Choroid plexus epithelial cell (primary cell): ENCODE results near the gene ZNF660.
"Not testable (repeated sequence)": the region's sequence is repeated elsewhere in the genome, so short reads cannot be mapped to it uniquely, and the experiment has no call there.

Source experiments
- DNase-seq: peaks from one replicate; pipeline ENCODE4 v3.0.0-alpha.2; 2010; ENCODE audit warnings: low read depth
- H3K4me3 ChIP-seq: 2 replicates; pipeline ENCODE4 v1.5.1; 2011; ENCODE audit warnings: low read depth, mild to moderate bottlenecking, control low read depth, low read length, moderate library complexity
- TF ChIP-seq, protein P1 (sequence below): conservative IDR thresholded peaks from 2 replicates; pipeline ENCODE4 v1.5.1; 2011; ENCODE audit warnings: low read depth, mild to moderate bottlenecking, control low read depth, inconsistent platforms, low read length, moderate library complexity

The ZNF660 gene

DNA sequence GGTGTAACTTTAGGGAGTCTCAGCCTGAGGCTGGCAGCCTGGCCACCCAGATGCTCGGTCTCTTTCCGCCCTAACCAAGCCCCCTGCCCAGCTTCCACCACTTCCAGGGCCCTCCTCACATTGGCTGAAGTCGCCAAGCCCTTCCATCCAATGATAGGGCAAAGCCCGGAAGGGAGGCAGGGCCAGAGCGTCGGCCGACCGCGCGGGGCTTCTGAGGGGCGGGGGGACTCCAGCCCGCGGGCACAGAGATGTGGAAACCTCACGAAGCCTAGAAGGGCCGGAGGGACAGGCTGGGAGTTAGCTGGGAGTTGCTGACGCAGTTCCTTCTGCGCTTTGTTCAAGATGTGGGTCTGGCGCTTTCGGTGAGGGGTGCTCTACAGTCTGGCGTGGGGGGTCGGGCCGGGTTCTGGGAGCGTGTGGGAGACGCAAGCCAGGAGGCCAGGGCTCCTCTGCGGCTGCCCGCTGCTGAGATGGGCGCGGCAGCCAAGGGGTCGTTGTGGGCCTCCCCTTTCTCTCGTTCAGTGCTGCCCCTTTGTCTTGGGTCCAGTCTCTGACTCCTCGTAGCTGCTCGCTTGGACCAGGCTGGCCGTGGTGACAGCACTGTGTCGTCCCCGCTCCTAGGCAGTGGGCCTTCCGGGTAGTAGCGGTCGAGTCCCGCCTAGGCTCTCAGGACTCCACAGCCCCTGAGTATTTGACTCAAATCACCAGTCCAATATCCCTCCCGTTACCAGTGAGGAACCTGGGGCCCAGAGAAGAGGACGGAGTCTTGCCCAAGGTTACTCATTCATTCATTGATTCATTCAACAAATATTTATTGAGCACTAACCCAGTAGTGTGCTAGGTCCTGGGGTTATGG, at the start of gene ZNF660:
Gene ZNF660 (plus strand): TSS at position 319 of the 856 bp plus-strand sequence. CDS start 9,230 bp downstream, outside the sequence.
- TF ChIP-seq, protein P1, sequence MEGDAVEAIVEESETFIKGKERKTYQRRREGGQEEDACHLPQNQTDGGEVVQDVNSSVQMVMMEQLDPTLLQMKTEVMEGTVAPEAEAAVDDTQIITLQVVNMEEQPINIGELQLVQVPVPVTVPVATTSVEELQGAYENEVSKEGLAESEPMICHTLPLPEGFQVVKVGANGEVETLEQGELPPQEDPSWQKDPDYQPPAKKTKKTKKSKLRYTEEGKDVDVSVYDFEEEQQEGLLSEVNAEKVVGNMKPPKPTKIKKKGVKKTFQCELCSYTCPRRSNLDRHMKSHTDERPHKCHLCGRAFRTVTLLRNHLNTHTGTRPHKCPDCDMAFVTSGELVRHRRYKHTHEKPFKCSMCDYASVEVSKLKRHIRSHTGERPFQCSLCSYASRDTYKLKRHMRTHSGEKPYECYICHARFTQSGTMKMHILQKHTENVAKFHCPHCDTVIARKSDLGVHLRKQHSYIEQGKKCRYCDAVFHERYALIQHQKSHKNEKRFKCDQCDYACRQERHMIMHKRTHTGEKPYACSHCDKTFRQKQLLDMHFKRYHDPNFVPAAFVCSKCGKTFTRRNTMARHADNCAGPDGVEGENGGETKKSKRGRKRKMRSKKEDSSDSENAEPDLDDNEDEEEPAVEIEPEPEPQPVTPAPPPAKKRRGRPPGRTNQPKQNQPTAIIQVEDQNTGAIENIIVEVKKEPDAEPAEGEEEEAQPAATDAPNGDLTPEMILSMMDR = no peak
- H3K4me3 ChIP-seq = peak within 1 kb of the TSS; percentile 68
- peak; percentile 83 for DNase-seq

DNA sequence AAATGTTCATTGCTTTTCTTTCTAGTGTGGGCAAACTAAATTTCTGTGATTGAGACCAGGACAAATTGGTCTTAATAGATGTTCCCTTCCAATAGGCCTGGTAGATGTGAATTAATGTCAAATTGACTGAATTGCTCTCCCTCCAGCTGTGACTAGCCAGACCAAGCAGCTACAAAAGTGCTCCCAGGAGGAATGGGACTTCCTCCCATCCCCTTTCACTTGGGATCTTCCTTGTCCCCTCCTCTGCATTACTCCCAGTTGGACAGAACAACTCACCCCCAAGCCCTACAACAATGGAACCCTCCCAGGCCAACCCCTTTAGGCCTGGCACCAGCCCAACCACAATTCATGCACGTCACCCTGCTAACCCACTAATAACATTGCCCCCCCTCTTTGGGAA, 49.4 kb upstream of the ZNF660 start:
- TF ChIP-seq, protein P1 = no peak
- H3K4me3 ChIP-seq = no peak overlapping the region
- DNase-seq = no peak

DNA sequence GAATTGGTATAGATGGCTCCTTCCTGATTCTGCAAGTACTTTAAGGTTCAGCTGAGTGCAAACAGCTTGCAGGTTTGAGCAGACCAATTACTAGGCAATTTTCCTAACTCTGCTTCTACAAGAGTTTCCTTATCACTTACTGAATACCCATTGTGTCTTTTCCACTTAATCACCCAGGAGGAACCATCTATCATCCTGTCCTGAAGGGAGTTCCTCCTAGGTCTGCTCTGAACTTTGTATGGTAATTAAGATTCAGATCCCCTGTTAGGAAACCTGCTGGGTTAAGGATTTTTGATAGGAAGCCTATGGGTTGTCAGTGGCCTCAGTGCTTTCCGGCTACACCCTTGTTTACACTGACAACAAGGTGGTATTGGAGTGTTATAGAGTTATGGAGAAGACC, 40.0 kb upstream of the ZNF660 start:
- not testable (repeated sequence) for H3K4me3 ChIP-seq, DNase-seq

DNA sequence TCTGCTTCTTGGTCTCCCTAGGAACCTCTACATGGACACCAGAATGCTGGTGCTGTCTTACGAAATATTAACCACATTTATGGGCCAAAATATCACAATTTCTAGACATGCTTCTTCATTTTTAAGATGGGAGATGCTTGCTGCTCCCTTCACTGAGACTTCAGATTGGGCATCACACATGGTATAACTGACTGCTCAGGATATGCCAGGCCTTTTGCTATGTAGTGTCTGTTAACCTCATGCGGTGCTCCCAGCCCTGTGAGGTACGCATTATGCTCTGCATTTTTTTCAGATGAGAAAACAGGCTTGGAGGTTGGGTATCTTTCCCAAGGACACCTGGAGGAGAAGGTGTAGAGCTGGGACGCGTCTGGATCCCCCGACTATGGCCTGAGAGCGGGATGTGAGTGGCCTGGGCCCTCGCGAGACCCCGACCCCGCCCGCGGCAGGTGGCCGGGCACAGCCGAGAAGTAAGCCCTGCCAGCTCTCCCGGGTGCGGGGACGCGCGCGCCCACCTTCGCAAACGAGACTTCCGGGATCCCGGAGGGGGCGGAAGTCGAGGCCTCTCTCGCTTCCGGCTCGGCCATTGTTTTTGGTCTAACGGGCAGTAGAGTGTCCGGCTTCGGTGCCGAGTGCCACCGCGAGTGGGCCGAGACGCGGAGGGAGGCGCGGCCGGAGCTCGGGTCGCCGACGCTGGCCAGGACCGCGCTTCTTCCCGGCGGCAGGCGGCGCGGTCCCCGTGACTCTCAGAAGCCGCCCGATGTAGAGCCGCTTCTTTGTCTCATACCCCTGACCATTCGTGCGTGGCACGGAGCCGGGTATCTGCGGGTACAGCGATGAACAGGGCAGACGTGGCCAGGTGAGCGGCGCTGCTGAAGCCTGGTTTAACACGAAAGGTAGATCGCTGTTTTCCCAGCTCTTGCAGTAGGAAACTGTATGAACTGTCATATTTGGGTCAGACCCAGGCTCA, 29.9 kb upstream of the ZNF660 start, which contains the start of gene ZKSCAN7:
Gene ZKSCAN7 (plus strand): TSS at position 568 of the 967 bp plus-strand sequence. CDS start 1,855 bp downstream, outside the sequence.
- peak within 1 kb of the TSS; percentile 91 for H3K4me3 ChIP-seq
- TF ChIP-seq, protein P1 = no peak
- DNase-seq = peak; percentile 53

DNA sequence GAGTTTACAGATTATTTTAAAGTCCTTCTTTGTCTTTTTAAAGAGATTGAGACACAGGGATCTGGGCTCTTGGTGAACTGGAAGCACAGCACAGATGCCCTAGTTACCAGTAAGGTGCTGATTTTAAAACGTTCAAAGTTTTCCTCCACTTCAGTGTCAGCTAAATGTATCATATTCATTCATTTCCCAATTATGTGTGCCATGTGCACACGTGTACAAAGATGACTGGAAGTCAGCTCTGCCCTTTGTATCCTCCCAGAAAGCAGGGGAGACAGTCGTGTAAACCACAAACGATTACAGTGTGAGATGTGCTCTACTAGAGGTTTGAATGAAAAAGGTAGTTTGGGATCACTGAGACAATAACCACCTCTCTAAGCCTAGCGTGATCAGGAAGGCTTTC, 29.0 kb upstream of the ZNF660 start:
- peak overlapping the region; percentile 91 for H3K4me3 ChIP-seq
- TF ChIP-seq, protein P1 = no peak

DNA sequence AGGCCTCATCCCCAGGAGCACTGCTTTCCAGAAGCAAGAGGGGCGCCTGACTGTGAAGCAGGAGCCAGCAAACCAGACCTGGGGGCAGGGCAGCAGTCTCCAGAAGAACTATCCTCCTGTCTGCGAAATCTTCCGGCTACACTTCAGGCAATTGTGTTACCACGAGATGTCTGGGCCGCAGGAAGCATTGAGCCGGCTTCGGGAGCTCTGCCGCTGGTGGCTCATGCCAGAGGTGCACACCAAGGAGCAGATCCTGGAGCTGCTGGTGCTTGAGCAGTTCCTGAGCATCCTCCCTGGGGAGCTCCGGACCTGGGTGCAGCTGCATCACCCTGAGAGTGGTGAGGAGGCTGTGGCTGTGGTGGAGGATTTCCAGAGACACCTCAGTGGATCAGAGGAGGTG, 27.7 kb upstream of the ZNF660 start:
- DNase-seq = no peak
- TF ChIP-seq, protein P1 = no peak
- H3K4me3 ChIP-seq = no peak overlapping the region

More for the DNA sequence above, 29.0 kb upstream of the ZNF660 start:
- DNase-seq = peak; percentile 16

DNA sequence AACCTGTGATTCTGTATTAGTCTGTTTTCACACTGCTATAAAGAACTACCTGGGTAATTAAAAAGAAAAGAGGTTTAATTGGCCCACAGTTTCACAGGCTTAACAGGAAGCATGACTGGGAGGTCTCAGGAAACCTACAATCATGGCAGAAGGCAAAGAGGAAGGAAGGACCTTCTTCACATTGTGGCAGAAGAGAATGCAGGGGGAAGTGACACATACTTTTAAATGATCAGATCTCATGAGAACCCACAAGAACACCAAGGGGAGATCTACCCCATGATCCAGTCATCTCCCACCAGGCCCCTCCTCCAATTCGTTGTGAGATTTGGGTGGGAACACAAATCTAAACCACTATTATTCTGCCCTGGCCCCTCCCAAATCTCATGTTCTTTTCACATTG, 23.7 kb upstream of the ZNF660 start:
- TF ChIP-seq, protein P1 = no peak
- no peak overlapping the region for H3K4me3 ChIP-seq
- DNase-seq = no peak
